Measurements from ENCODE around the gene ZNF692. TPM values are rescaled to one million over a fixed set of nuclear protein-coding genes. Genes with fewer than 3 reads are reported as not detected.
"Not testable (repeated sequence)": the region's sequence is repeated elsewhere in the genome, so short reads cannot be mapped to it uniquely, and the experiment has no call there.

ZNF692 gene
- polyA plus RNA-seq, 12 donors: 22.6 to 54.3 (median 26.1) TPM; not detected in 1

DNA sequence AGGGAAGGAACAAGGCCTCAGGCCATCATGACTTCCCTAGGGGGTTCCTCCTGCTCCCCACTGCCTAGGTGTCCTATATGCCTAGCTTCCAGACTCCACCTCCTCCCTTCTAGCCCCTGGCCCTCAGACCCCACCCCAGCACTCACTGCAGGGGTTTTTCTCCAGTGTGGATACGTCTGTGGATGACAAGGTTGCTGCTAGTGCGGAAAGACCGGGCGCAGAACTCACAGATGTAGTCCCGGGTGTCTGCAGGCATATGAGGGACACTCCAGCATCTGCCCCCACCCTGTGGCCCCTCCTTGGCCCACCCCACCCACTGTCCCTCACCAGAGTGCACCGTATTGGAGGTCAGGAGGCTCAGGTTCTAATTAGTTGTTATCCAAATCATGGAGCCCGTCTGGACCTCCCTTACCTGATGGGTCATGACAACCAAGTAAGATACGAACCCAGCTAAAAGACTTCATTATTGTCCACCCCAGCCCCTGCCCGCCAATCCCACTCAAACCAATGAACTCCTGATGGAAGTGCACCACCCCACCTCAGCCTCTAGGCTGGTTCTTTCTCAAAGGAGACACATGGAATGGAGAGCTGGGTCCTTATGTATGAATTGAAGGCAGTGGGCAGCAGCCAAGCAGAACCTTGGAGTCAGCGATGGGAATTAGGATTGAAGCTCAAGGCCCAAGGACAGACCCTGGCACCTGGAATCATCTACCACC lies 8.2 kb downstream of the ZNF692 start:
- no peak for DNase-seq

DNA sequence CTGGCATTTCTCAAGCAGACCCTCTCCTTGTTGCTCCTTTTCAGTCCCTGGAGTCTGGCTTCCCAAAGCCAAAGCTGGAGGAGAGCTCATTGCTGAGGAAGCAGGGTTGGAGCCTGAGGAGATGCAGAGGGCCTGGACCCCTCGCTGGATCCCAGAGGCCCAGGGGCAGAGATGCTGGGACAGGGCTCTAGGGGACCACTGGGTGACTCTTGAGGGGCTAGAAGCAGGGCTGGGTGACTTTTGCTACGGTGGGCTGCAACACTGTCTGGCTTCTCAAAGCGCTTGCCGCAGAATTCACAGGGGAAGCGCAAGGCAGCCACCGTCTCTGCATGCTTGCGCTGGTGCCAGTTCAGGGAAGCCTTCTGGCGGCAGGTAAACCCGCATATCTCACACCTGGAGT lies 8.8 kb downstream of the ZNF692 start:
- no peak for DNase-seq

DNA sequence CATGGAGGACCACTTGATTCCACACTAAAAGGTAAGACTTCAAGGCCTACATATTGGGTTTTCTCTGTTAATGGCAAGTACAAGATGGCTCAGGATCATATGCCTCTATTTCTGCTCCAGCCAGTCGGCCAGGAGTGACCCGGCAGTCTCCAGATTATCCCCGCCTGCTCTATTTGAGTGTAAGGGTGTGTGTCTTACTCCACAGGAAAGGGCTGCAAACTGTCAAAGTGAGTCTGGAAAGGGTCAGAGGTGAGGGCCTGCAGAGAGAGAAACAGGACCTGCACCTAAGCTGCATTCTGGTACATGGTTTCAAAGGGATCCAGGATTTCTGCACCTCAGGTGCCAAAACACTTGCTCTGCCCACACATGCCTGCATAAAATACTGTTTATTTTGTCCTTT lies 9.2 kb downstream of the ZNF692 start:
- no peak for DNase-seq

DNA sequence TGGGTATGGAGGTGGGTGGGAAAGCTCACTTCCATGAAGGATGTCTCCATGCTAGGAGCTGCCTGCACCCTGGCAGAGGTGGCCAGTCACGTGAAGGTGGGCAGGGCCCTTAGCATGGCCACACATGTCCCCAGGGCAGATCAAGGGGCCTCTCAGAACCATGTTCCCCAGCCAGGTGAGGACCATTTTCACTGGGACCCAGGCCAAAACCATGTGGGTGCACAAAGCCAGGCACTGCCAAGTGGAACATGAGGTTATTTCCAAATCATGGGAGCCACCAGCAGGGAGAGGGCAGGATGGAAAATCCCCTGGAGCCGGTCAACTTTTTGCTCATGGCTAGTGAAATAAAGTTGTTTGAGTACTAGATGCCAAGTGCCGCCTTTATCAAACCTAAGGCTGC lies 9.7 kb downstream of the ZNF692 start:
- no peak for DNase-seq

DNA sequence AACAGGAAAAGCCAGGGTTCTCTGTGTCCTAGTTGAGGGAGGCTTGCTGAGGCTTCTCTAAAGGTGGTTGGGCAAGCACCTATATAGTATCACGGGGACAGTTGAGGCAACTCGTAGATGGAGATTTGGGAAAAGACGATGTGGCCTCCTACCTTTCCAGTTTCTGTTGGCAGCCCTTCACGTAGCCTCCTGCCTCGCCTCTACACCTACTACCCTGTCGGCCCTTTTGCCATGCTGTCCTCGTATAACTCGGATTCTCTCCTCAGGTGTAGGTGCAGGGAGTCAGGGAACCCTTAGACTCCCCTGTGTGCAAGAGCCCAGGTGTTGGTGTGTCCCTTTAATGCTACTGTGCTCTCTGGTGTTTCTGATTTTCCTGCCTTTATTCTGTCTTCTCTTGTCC lies 10.3 kb downstream of the ZNF692 start:
- DNase-seq: no peak

DNA sequence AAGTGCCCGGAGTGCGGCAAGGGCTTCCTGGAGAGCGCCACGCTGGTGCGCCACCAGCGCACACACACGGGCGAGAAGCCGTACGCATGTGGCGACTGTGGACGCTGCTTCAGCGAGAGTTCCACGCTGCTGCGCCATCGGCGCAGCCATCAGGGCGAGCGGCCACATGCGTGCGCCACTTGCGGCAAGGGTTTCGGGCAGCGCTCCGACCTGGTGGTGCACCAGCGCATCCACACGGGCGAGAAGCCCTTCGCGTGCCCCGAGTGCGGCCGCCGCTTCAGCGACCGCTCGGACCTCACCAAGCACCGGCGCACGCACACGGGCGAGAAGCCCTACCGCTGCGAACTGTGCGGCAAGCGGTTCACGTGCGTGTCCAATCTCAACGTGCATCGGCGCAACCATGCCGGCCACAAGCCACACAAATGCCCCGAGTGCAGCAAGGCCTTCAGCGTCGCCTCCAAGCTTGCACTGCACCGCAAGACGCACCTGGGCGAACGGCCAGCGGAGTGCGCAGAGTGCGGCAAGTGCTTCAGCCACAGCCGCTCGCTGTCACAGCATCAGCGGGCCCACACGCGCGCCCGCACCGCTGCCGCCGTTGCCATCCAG lies 10.8 kb downstream of the ZNF692 start:
- no peak for DNase-seq

DNA sequence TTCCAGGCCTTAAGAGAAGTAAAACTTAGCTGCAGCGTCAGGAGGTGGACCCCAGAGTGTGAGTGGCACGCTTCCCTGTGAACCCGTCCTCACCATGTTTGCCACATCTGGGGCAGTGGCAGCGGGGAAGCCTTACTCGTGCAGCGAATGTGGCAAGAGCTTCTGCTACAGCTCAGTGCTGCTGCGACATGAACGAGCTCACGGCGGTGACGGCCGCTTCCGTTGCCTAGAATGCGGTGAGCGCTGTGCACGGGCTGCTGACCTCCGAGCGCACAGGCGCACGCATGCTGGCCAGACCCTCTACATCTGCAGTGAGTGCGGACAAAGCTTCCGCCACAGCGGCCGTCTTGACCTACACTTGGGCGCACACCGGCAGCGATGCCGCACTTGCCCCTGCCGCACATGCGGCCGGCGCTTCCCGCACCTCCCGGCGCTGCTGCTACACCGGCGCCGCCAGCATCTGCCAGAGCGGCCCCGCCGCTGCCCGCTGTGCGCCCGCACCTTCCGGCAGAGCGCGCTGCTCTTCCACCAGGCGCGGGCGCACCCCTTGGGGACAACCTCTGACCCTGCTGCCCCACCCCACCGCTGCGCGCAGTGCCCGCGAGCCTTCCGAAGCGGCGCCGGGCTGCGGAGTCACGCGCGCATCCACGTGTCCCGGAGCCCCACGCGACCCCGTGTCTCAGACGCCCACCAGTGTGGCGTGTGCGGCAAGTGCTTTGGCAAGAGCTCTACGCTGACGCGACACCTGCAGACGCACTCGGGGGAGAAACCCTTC lies 11.5 kb downstream of the ZNF692 start:
- no peak for DNase-seq

DNA sequence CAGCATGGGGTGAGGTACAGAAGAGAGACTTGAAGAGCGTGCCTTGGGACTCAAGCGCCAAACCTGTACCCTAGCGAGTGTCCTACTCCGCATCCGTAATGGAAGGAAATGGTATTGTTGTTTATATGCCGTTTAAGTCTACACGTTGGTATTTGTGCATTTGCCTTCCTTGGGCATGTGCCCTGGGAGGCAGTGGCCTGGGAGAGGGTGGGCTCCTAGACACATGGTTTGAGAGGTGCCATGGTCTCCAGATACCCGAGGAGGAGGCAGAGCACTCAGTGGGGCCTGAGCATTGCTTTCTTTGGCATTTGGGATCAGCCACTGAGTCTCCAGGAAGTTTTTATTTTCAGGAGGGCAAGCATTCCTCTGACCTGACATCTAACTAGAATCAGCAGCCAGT lies 14.4 kb downstream of the ZNF692 start:
- no peak for DNase-seq

DNA sequence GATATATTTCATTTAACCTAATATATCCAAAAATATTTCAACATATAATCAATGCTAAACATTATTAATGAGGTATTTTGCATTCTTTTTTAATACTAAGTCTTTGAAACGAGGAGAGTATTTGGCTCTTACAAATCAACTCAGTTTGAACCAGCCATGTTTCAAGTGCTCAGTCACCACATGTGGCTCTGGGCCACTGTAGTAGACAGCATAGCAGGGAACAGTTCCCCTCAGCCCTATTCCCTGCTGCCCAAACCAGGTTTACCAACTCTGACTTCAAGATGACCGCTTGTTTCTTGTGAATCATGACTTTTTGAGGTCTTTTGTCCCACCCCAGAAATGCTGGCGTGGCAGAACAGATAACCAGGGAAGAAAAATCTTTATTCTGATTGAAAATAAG lies 15.2 kb downstream of the ZNF692 start:
- no peak for DNase-seq

DNA sequence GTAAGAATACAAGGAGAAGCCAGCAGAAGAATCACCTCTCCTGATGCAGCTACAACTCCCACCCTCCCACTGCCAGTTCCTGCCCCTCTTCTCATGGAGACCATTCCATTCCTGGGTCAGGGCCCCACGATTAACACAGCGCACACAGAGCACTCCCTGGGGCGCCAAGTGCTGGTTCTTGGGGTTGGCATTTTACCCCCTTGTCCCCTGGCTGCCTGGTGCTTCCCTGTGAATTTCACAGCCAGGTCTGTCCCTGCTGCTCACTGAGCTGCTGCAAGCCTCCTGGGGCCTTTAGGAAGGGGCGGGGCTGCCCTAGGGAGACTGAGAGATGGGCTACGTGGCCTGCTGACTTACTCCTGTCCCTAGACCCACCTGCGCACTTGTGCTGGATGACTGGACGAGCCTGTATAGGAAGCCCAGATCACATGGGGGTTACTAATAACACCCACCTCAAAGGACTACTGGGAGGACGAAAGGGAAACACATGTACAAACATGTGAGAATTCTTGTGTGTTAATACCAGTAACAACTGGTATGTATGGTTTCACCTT lies 16.0 kb downstream of the ZNF692 start:
- no peak for DNase-seq

DNA sequence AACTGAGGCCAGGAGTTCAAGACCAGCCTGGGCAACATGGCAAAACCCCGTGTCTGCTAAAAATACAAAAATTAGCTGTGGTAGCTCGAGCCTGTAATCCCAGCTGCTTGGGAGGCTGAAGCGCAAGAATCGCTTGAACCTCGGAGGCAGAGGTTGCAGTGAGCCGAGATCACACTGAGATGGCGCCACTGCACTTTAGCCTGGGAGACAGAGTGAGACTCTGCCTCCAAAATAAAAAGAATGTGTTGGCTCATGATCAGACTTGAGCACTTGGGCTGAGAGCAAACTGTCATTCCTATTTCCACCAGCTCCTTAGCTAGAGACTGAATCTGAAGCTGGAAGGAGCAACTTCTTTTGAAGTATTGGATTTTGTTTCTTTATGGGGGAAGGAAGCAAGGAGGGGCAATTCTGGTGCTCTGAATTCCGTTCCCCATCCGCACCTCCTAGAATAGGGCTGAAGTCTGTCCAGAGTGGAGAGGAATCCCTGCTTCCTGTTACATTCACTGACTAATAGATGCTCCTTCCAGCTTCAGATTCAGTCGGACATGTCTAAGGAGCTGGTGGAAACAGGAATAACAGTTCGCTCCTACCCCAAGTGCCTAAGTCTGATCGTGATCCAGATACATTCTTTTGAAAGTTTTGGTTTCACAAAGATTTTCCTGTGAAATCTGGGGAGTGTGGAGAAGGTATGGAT lies 17.0 kb downstream of the ZNF692 start:
- DNase-seq: peak; percentile 69

DNA sequence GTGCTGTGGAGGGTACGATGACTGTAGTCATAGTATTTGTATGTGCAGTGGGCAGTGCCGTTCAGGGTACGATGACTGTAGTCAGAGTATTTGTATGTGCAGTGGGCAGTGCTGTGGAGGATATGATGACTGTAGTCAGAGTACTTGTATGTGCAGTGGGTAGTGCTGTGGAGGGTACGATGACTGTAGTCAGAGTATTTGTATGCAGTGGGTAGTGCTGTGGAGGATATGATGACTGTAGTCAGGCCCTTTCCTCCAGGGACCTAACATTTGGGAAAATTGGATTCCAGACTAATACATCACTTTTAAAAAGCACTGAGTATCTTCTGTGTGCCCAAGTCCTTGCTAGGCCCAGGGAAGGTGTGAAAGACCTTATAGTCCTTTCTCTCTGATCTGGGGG lies 17.9 kb downstream of the ZNF692 start:
- no peak for DNase-seq

DNA sequence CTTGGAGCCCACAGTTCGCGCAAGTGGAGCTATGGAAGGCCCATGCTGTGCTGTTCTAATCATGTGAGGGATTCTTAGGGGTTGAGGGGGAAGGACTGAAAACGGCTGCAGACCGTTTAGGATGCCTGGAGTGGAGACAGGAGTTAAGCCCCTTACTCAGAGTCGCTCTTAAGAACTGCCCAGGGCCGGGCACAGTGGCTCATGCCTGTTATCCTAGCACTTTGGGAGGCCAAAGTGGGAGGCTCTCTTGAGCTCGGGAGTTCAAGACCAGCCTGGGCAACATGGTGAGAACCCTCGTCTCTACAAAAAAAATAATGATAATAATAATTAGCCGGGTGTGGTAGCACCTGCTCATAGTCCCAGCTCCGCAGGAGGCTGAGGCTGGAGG lies 19.7 kb downstream of the ZNF692 start:
- no peak for DNase-seq

DNA sequence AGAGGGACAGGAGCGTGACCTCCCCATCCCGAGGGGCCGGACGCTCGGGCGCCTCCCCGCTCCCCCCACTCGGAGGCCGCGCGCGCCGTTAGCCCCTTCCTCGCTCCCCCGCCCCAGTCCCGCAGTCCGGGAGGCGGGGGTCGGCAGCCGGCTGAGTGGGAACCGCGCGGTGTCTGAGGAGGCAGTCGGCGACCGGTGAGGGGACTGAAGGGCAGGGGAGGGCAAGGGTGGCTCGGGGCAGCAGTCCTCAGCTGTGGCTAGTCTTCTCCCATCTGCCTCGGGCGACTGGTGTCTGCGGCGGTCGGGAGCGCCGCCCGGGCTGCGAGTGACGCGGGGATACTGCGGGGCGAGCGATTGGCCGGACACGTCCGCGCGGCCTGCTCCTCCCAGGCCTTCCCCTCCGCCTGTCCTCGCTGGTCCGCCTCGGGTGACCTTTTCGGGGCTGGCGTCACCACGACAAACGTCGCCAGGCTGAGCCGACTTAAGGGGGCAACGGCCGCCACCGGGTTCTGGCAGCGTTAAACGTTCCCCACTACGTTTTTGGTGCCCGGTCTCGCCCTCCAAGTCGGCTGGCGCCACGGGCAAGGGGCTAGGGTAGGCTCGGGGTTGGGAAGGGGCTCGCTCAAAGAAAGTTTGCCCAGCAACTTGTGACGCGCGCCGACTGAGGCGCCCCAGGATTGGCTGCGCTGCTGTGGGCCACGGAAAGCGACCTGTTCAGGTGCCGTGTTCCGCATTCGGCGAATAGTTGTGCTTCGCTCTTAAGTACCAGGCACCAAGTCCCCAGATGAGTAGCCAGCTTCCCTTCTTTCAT lies 20.3 kb downstream of the ZNF692 start:
- peak; percentile 90 for DNase-seq

DNA sequence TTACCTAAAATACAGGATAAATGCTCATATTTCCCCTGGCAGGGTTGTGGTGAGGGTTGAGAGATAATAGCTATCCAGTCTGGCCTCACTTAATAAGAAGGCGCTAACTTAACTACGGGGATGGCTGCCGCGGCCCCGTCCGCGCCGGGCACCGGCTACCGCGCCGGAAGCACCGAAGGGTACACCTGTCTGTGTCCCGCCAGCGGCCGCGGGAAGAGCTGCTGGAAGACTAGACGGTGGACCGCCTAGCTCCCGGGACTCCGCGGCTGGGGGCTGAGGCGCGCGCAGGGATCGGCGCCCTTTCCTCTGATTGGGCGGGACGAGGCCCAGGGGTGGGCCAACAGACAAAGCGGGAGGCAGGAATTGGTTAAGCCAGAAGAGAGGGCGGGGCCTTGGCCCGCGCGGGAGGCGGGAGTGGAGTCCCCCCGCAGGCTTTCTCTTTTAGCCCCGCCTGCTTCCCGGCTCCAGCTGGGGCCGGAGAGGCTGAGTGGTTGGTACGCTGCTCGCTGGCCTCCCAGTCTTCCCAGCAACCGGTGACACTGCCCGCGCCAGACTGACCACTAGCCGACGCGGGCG lies 21.0 kb downstream of the ZNF692 start, which contains the start of gene ZNF672:
Gene ZNF672 (plus strand): TSS at position 444 of the 576 bp plus-strand sequence. CDS start 9,051 bp downstream, outside the sequence.
- DNase-seq: peak; percentile 98

DNA sequence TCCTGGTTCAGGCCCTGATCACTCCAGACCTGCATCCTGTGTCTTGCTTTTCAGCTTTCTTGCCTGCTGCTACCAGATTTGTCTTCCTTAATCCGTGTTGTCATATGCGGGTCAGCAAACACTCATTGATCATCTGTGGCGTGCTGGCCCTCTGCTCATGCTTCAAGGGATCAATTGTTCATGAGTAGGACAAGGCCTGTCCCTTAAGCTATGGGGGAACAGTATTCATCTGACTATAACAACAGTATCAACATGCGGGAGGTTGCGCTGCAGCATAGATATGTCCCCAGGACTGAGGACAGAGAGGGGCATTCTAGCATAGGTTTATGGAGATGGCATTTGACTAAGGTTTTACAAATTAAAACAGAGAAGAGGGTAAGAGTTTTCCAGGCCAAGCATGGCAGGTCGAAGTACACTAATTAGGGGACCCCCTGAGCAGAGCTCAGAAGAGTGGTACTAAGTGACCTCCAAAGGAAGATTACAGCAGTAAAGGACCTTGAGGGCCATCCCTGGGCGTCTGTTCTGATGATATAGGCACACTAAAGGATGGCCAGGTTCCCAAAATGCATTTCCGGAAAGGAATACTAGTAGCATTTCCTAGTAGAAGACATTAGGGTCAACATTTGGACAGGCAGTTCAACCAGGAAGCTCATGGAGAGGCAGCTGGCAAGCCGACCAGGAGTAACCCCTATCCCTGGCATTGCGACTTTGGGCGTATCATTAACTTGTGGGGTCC lies 21.7 kb downstream of the ZNF692 start:
- no peak for DNase-seq

DNA sequence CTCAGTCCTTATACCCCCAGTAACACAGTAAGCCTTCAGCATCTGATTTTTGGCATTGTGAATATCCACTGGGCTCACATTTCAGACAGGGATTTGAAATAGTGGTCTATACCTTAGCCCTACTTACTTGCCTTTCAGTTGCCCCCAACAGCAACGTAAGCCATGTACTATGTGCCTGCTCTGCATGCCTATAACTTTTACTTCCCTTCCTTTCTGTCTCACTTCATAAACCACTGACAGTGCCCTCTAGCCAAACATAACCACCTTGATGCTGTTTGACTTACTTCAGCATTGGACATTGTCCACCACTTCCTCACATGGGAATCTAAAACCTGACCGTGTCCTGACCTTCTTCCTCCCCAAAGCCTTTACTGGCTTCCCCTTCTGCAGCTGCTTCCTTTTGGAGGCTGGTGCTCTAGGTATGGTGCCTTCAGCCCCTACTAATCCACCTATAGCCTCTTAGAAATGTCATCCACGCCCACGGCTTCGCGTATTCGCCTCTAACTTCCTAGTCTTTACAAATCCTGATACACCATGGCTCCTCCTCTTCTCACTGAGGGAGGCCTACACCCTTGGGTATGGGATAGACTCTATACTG lies 24.4 kb downstream of the ZNF692 start:
- no peak for DNase-seq

DNA sequence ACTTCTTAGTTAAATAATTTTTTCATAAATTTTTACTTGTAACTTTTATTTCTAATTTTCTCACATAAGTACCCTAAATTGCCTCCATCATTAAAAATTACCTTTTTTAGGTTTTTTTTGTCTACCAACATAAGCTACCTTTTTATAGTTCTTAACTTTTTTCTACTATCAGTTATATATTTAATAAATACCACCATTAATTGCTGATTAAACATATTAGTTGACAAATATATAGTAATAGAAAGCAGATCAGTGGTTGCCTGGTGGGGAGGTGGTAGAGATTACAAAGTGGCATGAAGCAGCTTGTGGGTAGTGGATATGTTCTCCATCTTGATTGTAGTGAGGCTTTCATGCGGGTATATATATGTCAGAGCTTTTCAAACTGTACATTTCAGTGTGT lies 27.0 kb downstream of the ZNF692 start:
- no peak for DNase-seq

DNA sequence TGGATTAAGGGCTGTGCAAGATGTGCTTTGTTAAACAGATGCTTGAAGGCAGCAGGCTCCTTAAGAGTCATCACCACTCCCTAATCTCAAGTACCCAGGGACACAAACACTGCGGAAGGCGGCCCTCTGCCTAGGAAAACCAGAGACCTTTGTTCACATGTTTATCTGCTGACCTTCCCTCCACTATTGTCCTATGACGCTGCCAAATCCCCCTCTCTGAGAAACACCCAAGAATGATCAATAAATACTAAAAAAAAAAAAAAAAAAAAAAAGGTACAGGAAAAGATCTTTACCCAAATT lies 28.2 kb downstream of the ZNF692 start:
- DNase-seq: not testable (repeated sequence)

DNA sequence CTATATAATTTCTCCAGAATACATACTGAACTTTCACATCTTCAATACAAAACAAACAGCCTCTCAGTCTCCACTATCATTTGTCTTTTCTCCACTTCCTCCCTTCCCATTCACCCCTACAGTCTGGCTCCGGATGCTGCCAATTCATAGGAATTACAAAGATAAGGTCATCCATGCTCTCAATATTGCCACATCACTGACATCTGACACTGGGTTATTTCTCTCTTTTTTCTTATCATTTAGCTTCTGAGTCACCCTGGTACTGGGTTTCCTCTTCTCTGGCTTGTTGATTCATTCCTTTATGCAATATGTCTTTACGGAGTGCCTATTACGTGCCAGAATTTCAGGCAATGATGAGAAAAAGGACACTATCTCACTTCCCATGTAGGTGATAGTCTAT lies 30.0 kb downstream of the ZNF692 start:
- DNase-seq: no peak

All from muscle of arm (tissue), 12 donors.